HepG2 (cell line): ENCODE results near the gene DNAJC11. TPM values are rescaled to one million over a fixed set of nuclear protein-coding genes. Genes with fewer than 3 reads are reported as not detected.

ENCODE experiments used
- CBX5 ChIP-seq: sonication (generic); formaldehyde crosslinking; IDR thresholded peaks from 2 replicates; pipeline ENCODE4 v1.4.0; 2020; ENCODE audit warnings: missing genetic modification reagents, borderline replicate concordance
- DR1 ChIP-seq: sonication (generic); formaldehyde crosslinking; IDR thresholded peaks from 2 replicates; pipeline ENCODE4 v1.8.0; 2021; ENCODE audit warnings: mild to moderate bottlenecking, missing genetic modification reagents, inconsistent platforms
- GFI1 ChIP-seq: sonication (generic); formaldehyde crosslinking; IDR thresholded peaks from 2 replicates; pipeline ENCODE4 v1.5.0; 2020; ENCODE audit warnings: missing genetic modification reagents, mild to moderate bottlenecking, borderline replicate concordance
- KDM6A ChIP-seq: IDR thresholded peaks from 2 replicates; pipeline ENCODE4 v1.6.1; 2016; ENCODE audit warnings: low read depth
- LBX2 ChIP-seq: sonication (generic); formaldehyde crosslinking; IDR thresholded peaks from 2 replicates; pipeline ENCODE4 v1.5.0; 2020; ENCODE audit warnings: missing genetic modification reagents, mild to moderate bottlenecking, borderline replicate concordance
- NFKBIZ ChIP-seq: IDR thresholded peaks from 2 replicates; pipeline ENCODE4 v1.6.1; 2018; ENCODE audit warnings: missing genetic modification reagents, missing compliant biosample characterization
- PHF8 ChIP-seq: sonication (generic); formaldehyde crosslinking; IDR thresholded peaks from 2 replicates; pipeline ENCODE4 v1.5.0; 2020; ENCODE audit warnings: missing genetic modification reagents
- SIX1 ChIP-seq: sonication (generic); formaldehyde crosslinking; IDR thresholded peaks from 2 replicates; pipeline ENCODE4 v1.4.0; 2020; ENCODE audit warnings: missing genetic modification reagents, borderline replicate concordance
- SYNCRIP ChIP-seq: fragments of 200-400 bp; formaldehyde crosslinking; IDR thresholded peaks from 2 replicates; pipeline ENCODE4 v1.6.1; 2018; ENCODE audit warnings: mild to moderate bottlenecking, low read depth, low read length; ENCODE audit not compliant: insufficient read depth
- ZC3H4 ChIP-seq: sonication (generic); formaldehyde crosslinking; IDR thresholded peaks from 2 replicates; pipeline ENCODE4 v1.4.0; 2020; ENCODE audit warnings: missing genetic modification reagents, borderline replicate concordance
- ZNF432 ChIP-seq: sonication (generic); formaldehyde crosslinking; IDR thresholded peaks from 2 replicates; pipeline ENCODE4 v1.5.0; 2020; ENCODE audit warnings: missing genetic modification reagents, mild to moderate bottlenecking, borderline replicate concordance
- ZNF567 ChIP-seq: sonication (generic); formaldehyde crosslinking; IDR thresholded peaks from 2 replicates; pipeline ENCODE4 v1.8.1; 2023; ENCODE audit warnings: mild to moderate bottlenecking, missing genetic modification reagents, borderline replicate concordance
- ZNF609 ChIP-seq: sonication (generic); formaldehyde crosslinking; IDR thresholded peaks from 2 replicates; pipeline ENCODE4 v1.4.0; 2020; ENCODE audit warnings: mild to moderate bottlenecking, missing genetic modification reagents, borderline replicate concordance
- ZNF777 ChIP-seq: sonication (generic); formaldehyde crosslinking; IDR thresholded peaks from 2 replicates; pipeline ENCODE4 v1.4.0; 2020; ENCODE audit warnings: missing genetic modification reagents
- ZNF883 ChIP-seq: sonication (generic); formaldehyde crosslinking; IDR thresholded peaks from 2 replicates; pipeline ENCODE4 v1.5.1; 2020; ENCODE audit warnings: mild to moderate bottlenecking, missing genetic modification reagents; ENCODE audit errors: not compliant biosample characterization
- polyA plus RNA-seq, 8 experiments: library from polyadenylated mRNA; depleted of rRNA in 3 of 8; stranded (reverse) in 7 of 8; unstranded in 1 of 8; fragments of >200 nt; fragmentation: Illumina TruSeq in 4 of 8; extraction: Trizol in 4 of 8; gene quantifications; 2 replicates each; pipeline versions ENCODE4 v1.2.1 to v1.2.3, GENCODE V29; 2011 to 2016; ENCODE audit warnings: low read depth in 4 of 8, missing spikeins in 1 of 8, mixed read lengths in 1 of 8; ENCODE audit not compliant: insufficient read depth in 1 of 8
- total RNA-seq, 5 experiments: library from RNA; depleted of rRNA; stranded (reverse); fragments of >200 nt; fragmentation: Illumina TruSeq; extraction: Trizol; gene quantifications; 2 replicates each; pipeline ENCODE4 v1.2.3, GENCODE V29; 2016; ENCODE audit warnings: low read depth in 1 of 5
- TF ChIP-seq, protein P1 (sequence below): sonication (generic); formaldehyde crosslinking; IDR thresholded peaks from 2 replicates; pipeline ENCODE4 v1.5.1; 2020; ENCODE audit warnings: mild to moderate bottlenecking, missing genetic modification reagents
- TF ChIP-seq, protein P2 (sequence below): sonication (generic); formaldehyde crosslinking; conservative IDR thresholded peaks from 2 replicates; pipeline ENCODE4 v1.8.1; 2023; ENCODE audit warnings: missing genetic modification reagents
- TF ChIP-seq, protein P3 (sequence below): sonication (generic); formaldehyde crosslinking; IDR thresholded peaks from 2 replicates; pipeline ENCODE4 v1.4.0; 2020; ENCODE audit warnings: low read depth, mild to moderate bottlenecking, missing genetic modification reagents

DNAJC11 gene
- total and polyA plus RNA-seq, 2 of the 13 experiments (the other 11 are each of a cell fraction or from before 2014, with no cell fraction given): 25.1 to 47.6 TPM

GRCh38 chr1:6603915-6604558 is 97.6 kb downstream of the DNAJC11 start (continued):
- TF ChIP-seq, protein P1, sequence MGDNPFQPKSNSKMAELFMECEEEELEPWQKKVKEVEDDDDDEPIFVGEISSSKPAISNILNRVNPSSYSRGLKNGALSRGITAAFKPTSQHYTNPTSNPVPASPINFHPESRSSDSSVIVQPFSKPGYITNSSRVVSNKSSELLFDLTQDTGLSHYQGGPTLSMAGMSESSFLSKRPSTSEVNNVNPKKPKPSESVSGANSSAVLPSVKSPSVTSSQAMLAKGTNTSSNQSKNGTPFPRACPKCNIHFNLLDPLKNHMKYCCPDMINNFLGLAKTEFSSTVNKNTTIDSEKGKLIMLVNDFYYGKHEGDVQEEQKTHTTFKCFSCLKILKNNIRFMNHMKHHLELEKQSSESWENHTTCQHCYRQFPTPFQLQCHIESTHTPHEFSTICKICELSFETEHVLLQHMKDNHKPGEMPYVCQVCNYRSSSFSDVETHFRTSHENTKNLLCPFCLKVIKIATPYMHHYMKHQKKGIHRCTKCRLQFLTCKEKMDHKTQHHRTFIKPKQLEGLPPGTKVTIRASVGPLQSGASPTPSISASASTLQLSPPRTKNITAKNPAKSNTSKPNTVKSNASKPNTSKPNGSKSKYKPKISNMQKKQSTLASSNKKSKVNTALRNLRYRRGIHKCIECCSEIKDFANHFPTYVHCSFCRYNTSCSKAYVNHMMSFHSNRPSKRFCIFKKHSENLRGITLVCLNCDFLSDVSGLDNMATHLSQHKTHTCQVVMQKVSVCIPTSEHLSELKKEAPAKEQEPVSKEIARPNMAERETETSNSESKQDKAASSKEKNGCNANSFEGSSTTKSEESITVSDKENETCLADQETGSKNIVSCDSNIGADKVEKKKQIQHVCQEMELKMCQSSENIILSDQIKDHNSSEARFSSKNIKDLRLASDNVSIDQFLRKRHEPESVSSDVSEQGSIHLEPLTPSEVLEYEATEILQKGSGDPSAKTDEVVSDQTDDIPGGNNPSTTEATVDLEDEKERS: peak; percentile 76; the same call in 1 of the 2 replicates
- TF ChIP-seq ZC3H4 (CRISPR knock-in tag) (no peak), ZNF567 (CRISPR knock-in tag) (no peak), NFKBIZ (no peak; the same call in 1 of the 2 replicates), CBX5 (CRISPR knock-in tag) (no peak), SIX1 (CRISPR knock-in tag) (peak; percentile 97), DR1 (CRISPR knock-in tag) (peak; percentile 24; the same call in 1 of the 2 replicates), ZNF432 (CRISPR knock-in tag) (no peak), GFI1 (CRISPR knock-in tag) (no peak), ZNF609 (CRISPR knock-in tag) (no peak; the same call in 1 of the 2 replicates), LBX2 (no peak), PHF8 (peak; percentile 55), SYNCRIP (no peak), KDM6A (no peak), ZNF883 (CRISPR knock-in tag) (no peak), ZNF777 (CRISPR knock-in tag) (peak; percentile 54; the same call in 1 of the 2 replicates)
- TF ChIP-seq, protein P2, sequence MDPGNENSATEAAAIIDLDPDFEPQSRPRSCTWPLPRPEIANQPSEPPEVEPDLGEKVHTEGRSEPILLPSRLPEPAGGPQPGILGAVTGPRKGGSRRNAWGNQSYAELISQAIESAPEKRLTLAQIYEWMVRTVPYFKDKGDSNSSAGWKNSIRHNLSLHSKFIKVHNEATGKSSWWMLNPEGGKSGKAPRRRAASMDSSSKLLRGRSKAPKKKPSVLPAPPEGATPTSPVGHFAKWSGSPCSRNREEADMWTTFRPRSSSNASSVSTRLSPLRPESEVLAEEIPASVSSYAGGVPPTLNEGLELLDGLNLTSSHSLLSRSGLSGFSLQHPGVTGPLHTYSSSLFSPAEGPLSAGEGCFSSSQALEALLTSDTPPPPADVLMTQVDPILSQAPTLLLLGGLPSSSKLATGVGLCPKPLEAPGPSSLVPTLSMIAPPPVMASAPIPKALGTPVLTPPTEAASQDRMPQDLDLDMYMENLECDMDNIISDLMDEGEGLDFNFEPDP (CRISPR knock-in tag): no peak
- TF ChIP-seq, protein P3, sequence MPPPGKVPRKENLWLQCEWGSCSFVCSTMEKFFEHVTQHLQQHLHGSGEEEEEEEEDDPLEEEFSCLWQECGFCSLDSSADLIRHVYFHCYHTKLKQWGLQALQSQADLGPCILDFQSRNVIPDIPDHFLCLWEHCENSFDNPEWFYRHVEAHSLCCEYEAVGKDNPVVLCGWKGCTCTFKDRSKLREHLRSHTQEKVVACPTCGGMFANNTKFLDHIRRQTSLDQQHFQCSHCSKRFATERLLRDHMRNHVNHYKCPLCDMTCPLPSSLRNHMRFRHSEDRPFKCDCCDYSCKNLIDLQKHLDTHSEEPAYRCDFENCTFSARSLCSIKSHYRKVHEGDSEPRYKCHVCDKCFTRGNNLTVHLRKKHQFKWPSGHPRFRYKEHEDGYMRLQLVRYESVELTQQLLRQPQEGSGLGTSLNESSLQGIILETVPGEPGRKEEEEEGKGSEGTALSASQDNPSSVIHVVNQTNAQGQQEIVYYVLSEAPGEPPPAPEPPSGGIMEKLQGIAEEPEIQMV (CRISPR knock-in tag): no peak
